Activated CD4-positive, alpha-beta T cell treated with anti-CD3 and anti-CD28 coated beads, Interleukin-2, amount 50 U/mL, for 16 hours (primary cell): Measurements from ENCODE around the gene SGF29.
"Not testable (repeated sequence)": the region's sequence is repeated elsewhere in the genome, so short reads cannot be mapped to it uniquely, and the experiment has no call there.

Experiments used
- DNase-seq: peaks from one replicate; pipeline ENCODE4 v3.0.0-alpha.2; 2020

SGF29 gene

GRCh38 chr16:28567292-28567691 is 13.6 kb downstream of the SGF29 start:
- DNase-seq: no peak

DNA sequence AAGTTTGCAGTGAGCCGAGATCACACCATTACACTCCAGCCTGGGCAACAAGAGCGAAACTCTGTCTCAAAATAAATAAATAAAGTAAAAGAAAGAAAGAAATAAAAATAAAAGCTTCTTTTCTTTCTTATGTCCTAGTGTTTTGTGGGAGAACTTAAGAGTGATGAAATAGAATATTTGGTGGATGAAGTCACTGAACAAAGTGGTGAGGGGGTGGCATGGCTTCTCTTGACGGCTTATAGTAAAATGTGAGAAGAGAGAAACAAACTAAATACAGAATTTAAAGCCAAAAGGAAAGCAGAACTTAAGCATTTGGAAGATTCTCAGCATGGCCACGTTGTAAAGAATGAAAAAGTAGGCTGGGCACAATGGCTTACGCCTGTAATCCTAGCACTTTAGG is 15.3 kb downstream of the SGF29 start:
- DNase-seq: no peak

DNA sequence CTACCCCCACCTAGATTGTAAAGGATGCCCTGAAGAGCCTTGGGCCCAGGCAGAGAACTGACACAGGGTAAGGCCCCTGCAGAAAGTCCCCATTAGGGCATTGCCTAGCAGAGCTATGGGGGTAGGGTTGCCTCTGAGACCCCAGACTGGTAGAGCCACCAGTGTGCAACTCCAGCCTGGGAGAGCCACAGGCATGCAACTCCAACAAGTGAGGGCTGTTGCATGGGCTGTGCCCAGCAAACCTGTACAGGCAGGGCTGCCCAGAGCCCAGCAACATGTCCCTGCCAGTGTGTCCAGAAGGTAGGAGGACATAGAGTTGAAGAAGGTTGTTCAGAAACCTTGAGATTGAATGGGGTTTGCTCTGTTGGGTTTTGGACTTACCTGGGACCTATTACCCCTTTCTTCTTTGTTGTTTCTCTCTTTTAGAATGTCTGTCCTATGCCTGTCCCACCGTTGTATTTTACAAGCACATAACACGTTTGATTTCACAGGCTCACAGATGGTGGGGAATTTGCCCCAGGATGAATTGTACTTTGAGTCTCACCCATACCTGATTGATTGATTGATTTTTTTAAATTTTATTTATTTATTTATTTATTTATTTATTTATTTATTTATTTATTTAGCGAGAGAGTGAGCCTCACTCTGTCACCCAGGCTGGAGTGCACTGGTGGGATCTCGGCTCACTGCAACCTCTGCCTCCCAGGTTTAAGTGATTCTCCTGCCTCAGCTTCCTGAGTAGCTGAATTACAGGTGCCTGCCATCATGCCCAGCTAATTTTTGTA is 16.4 kb downstream of the SGF29 start:
- DNase-seq: no peak

GRCh38 chr16:28572696-28573510 is 19.2 kb downstream of the SGF29 start:
- no peak for DNase-seq

DNA sequence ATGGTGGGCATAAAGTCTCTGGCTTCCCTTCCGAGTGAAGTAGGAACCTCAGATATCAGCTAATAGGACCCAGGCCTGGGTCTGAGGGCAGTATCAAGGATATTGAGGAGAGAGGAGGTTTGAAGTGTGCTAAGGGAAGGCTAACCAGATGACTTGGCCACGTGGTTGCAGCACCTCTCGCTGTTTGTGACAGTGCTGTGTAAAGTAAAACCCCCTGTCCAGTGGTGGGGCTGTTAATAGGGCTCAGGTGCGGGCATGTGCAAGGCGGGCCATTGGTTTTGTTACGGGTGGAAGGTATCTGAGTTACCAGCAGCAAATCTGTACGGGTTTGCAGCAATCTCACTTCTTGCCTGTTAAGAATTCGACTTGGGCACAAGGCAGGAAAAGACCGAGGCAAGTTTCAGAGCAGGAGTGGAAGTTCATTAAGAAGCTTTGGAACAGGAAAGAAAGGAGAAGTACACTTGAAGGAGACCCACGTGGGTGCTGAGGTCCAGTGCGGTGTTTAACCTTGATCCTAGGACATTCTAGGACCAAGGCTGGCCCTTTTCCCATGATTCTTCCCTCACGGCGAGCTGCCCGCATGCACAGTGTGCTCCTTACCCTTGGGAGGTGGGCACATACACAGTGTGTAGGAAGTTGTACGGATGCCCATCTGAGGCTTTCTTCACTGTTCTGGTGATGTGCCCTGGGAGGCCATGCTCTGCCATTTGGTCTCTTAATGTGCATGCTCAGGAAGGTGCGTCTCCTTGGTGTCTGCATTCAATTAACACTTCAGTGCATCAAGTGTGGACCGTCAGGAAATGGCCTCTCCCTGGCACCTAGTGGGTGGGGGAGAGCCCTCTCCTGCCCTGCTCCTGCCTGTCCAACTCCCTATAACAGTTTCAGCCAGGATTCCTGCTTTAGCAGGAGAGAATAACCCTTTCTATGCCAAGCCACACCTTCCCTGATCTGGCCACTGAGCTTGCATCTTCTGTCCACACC is 20.3 kb downstream of the SGF29 start:
- DNase-seq: no peak

GRCh38 chr16:28574925-28575324 is 21.2 kb downstream of the SGF29 start:
- no peak for DNase-seq

- no peak for DNase-seq
These were observed 21.9 kb downstream of the SGF29 start for GRCh38 chr16:28575446-28576109.

GRCh38 chr16:28580726-28581315 is 27.1 kb downstream of the SGF29 start:
- no peak for DNase-seq

- no peak for DNase-seq
These were observed 32.0 kb downstream of the SGF29 start for GRCh38 chr16:28585674-28586073.

DNA sequence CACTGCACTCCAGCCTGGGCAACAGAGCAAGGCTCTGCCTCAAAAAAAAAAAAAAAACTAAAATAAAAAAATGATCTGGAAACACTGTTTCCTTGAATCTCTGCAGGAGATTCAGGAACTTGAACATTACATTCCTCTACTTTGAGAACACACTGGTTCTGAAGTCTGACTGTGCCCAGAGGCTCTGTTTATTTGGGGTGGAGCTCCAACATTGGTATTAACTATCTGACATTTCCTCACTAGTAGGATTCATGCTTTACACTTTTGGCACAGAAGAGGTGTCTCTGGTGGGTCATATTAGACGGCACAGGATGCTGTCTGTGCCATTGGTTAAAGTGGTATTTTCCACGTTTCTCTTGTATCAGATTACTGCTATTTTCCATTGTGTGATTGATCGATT is 32.7 kb downstream of the SGF29 start:
- no peak for DNase-seq

- DNase-seq: no peak
These were observed 33.7 kb downstream of the SGF29 start for GRCh38 chr16:28587386-28587785.

- DNase-seq: no peak
These were observed 35.3 kb downstream of the SGF29 start for GRCh38 chr16:28589069-28589468.

- no peak for DNase-seq
These were observed 36.2 kb downstream of the SGF29 start for GRCh38 chr16:28589930-28590329.

DNA sequence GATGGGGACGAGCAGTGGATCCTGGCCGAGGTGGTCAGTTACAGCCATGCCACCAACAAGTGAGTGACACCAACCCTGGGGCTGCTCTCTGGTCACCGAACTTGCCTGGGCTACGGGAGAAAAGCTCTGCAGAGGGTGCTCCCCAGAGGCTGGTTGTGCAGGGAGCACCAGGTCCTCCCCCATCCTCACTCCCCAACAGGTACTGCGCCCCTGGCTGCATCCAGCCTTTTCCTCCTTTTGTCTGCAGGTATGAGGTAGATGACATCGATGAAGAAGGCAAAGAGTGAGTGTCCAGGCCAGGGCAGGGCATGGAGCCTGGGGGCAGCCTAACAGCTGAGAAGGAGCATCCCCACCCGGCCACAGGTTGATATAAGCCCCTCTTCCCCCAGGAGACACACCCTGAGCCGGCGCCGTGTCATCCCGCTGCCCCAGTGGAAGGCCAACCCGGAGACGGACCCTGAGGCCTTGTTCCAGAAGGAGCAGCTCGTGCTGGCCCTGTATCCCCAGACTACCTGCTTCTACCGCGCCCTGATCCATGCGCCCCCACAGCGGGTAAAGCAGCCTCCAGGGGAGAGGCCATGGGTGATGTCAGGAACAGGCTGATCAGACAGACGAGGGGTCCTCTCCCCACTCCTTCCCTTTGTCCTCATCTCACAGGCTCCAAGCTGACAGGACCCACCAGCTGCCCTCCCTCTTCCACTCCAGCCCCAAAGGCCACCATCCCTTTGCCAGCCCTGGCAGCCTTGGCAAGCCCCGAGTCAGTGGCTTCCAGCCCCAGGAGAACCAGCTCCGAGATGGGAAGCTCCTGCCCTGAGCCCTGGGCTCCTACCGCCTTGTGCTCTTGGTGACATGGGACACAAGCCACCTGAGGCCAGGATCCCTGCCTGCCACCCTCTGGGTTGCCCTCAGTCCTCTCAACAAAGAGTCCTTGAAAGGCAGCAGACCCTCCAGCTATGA is 36.9 kb downstream of the SGF29 start:
- no peak for DNase-seq

DNA sequence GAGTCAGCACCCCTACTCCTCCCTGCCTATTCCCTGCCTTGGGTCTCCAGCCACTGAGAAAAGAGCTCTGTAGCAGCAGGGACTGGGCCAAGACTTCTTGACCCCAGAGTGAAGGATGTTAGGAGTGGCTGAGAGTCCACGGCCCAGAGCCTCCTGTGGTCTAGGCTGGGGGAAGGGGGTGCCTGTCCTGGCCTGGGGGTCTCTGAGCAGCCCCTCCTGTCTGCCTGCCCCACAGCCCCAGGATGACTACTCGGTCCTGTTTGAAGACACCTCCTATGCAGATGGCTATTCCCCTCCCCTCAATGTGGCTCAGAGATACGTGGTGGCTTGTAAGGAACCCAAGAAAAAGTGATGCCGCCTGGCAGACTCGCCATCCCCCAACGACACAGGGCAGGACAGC is 37.6 kb downstream of the SGF29 start:
- DNase-seq: no peak

DNA sequence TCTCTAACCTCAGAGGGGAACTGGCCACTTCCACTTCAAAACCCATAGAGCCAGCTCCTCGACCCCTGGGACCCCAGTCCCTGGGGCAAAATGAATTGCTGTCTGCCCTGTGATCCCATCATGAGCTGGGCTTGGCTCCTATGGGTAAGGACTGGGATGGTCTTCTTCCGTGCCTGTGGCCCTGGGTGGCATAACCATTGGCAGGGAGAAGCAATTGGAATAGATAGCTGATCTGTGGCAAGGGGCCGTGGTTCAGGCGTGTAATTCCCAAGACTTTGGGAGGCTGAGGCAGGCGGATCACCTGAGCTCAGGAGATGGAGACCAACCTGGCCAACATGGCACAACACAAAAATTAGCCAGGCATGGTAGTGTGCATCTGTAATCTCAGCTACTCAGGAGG is 38.8 kb downstream of the SGF29 start:
- no peak for DNase-seq

GRCh38 chr16:28592979-28593553 is 39.3 kb downstream of the SGF29 start:
- no peak for DNase-seq

DNA sequence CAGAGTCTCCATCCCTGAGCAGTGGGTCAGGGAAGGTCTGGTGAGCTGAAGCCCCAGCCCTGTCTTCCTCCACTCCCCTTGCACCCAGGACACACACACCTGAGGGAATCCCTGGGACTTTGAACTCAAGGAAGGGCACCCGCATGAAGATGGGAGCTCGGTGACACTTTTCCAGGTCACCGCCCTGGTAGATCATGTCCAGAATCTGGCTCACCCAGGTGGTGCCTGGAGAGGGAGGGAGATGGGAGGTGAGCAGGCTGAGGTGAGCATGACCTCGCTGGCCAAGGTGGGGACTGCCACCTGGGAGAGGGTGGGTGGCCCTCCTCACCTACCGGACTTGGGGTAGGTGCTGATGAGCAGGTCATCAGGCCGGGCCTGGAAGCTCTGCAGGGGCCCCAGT is 41.7 kb downstream of the SGF29 start:
- not testable (repeated sequence) for DNase-seq

- DNase-seq: no peak
These were observed 42.5 kb downstream of the SGF29 start for GRCh38 chr16:28596115-28596630.
